Measurements from ENCODE around the gene LRRC10B. TPM values are rescaled to one million over a fixed set of nuclear protein-coding genes. Genes with fewer than 3 reads are reported as not detected.

The LRRC10B gene
- total RNA-seq, 4 donors from 2014 or later = 0.22 to 3.0 (median 0.66) TPM

DNA sequence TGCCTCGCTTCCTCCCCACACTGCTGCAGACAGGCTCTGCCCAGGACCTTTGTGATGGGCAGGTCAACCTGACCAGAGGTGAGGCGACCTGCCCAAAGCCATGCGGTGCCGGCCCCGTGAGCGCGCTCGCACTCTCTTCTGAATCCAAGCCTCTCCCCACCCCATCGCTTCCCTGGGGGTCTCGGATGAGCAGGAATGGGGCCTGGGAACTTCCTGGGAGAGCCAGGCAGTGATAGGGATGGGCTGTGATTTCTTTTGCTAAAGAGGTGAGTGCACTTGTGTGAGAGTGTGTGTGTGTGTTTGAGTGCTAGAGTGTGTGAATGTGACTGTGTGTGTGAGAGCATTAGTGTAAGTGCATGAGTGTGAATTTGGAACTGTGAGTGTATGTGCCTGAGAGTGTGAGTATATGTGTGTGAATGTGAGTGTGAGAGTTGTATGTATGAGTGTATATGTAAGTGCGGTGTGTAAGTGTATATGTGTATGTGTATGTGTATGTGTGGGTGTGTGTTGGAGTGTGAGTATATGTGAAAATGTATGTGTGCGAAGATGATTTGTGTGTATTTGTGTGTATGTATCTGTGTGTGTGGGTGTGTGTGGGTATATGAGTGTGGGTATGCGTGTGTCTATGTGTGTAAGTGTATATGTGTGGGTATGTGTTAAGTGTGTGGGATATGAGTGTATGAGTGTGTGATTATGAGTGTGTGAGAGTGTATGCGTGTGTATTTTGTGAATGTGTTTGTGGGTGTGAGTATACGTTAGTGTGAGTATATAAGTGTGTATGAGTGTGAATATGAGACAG lies 11.7 kb upstream of the LRRC10B start:
- no peaks in the 10 kb centered on the region for H3K36me3 ChIP-seq
- H3K4me1 ChIP-seq = no peaks in the 10 kb centered on the region
- no peak for TF ChIP-seq POLR2A (IDR thresholded peaks at IDR 0.05)
- TF ChIP-seq, protein P1, sequence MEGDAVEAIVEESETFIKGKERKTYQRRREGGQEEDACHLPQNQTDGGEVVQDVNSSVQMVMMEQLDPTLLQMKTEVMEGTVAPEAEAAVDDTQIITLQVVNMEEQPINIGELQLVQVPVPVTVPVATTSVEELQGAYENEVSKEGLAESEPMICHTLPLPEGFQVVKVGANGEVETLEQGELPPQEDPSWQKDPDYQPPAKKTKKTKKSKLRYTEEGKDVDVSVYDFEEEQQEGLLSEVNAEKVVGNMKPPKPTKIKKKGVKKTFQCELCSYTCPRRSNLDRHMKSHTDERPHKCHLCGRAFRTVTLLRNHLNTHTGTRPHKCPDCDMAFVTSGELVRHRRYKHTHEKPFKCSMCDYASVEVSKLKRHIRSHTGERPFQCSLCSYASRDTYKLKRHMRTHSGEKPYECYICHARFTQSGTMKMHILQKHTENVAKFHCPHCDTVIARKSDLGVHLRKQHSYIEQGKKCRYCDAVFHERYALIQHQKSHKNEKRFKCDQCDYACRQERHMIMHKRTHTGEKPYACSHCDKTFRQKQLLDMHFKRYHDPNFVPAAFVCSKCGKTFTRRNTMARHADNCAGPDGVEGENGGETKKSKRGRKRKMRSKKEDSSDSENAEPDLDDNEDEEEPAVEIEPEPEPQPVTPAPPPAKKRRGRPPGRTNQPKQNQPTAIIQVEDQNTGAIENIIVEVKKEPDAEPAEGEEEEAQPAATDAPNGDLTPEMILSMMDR (IDR thresholded peaks at IDR 0.05) = no peak
- intact Hi-C loops (cut with DNase I) = no loop called here
- H3K27me3 ChIP-seq = no peaks in the 10 kb centered on the region
- no peak overlapping the region for H3K27ac ChIP-seq
- no peak overlapping the region for H3K4me3 ChIP-seq (replicated peaks in 1 of 3)
- 91 to 92% methylated on average over 13 to 15 of the region's 15 CpGs for WGBS, 2 donors
- no peaks in the 10 kb centered on the region for H3K9me3 ChIP-seq
- no peak for DNase-seq

DNA sequence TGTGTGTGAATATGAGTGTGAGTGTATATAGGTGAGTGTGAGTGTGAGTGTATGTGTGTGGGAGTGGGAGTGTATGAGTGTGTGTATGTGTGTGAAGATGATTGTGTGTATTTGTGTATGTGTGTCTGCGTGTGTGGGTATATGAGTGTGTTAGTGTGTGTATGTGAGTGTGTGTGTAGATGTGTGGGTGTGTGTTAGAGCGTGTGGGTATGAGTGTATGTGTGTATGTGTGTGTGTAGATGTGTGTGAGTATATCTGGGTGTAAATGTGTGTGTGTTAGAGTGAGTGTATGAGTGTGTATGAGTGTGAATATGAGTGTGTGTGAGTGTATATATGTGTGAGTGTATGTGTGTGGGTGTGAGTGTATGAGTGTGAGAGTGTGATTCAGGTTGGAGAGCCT lies 11.1 kb upstream of the LRRC10B start:
- Histone ChIP-seq H3K27me3 (no peaks in the 10 kb centered on the region), H3K4me1 (no peaks in the 10 kb centered on the region), H3K4me3 (replicated peaks in 1 of 3) (no peak overlapping the region), H3K9me3 (no peaks in the 10 kb centered on the region), H3K27ac (no peak overlapping the region), H3K36me3 (no peaks in the 10 kb centered on the region)
- intact Hi-C loops (cut with DNase I) = no loop called here
- TF ChIP-seq, protein P1 (IDR thresholded peaks at IDR 0.05) = no peak
- TF ChIP-seq POLR2A (IDR thresholded peaks at IDR 0.05) = no peak
- 66 to 91% methylated on average over 2 of the region's 2 CpGs for WGBS, 2 donors
- DNase-seq = no peak

DNA sequence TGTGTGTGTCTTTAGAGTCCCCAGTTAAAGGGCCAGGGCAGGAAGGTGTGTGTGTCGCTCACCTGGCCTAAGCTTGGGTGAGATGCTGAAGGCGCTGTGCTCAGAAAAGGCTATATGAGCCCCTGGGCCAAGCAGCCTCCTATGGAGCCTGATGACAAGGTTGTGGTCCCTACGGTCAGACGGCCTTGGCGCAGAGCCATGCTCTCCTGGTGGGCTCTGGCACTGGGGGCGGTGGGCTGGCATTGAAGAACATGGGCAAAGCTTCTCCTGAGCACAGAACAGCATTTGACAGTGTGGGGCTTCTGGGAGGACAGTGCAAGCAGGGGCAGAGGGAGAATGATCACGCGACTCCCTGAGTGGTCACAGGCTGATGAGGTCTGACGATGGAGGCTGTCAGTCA lies 10.7 kb upstream of the LRRC10B start:
- H3K4me3 ChIP-seq (replicated peaks in 1 of 3) = no peak overlapping the region
- intact Hi-C loops (cut with DNase I) = no loop called here
- H3K27ac ChIP-seq = no peak overlapping the region
- no peak for DNase-seq
- H3K36me3 ChIP-seq = no peaks in the 10 kb centered on the region
- no peaks in the 10 kb centered on the region for H3K27me3 ChIP-seq
- TF ChIP-seq, protein P1 (IDR thresholded peaks at IDR 0.05) = no peak
- TF ChIP-seq POLR2A (IDR thresholded peaks at IDR 0.05) = no peak
- H3K4me1 ChIP-seq = no peaks in the 10 kb centered on the region
- no peaks in the 10 kb centered on the region for H3K9me3 ChIP-seq
- 80 to 86% methylated on average over 9 of the region's 9 CpGs for WGBS, 2 donors

DNA sequence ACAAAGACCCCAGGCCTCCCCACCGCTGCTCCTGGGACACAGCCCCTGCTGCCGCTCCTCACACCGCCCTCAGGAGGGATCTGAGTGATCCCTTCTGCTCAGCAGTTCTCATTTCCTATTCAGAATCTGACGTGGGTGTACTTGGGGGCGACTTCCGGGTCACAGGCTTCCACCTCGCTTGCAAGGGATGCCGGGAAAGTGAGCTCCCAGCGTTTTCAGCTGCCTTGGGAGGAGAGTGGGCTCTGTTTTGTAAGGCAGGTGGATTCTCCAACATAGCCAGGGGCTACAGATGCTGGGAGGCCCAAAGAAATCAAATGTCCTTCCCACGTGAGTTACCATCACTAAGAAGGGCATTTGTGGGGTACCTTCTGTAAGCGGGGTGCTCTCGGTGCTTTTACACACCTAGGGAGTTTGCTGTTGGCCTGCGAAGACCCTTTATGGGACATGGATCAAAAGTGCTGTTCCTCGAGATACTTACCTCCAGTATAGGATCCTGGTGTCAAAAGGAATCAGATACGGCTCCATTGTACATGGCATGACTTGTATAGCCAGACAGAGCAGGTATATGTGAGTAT lies 9.7 kb upstream of the LRRC10B start:
- no peaks in the 10 kb centered on the region for H3K27me3 ChIP-seq
- no peaks in the 10 kb centered on the region for H3K4me1 ChIP-seq
- H3K27ac ChIP-seq = no peak overlapping the region
- TF ChIP-seq POLR2A (IDR thresholded peaks at IDR 0.05) = no peak
- TF ChIP-seq, protein P1 (IDR thresholded peaks at IDR 0.05) = no peak
- H3K9me3 ChIP-seq = no peaks in the 10 kb centered on the region
- WGBS, 2 donors = 86 to 90% methylated on average over 11 to 14 of the region's 15 CpGs
- H3K36me3 ChIP-seq = no peaks in the 10 kb centered on the region
- no peak overlapping the region for H3K4me3 ChIP-seq (replicated peaks in 1 of 3)
- intact Hi-C loops (cut with DNase I) = no loop called here
- no peak for DNase-seq

GRCh38 chr11:61499816-61500491 lies 8.6 kb upstream of the LRRC10B start:
- no peaks in the 10 kb centered on the region for H3K4me1 ChIP-seq
- TF ChIP-seq, protein P1 (IDR thresholded peaks at IDR 0.05) = no peak
- TF ChIP-seq POLR2A (IDR thresholded peaks at IDR 0.05) = no peak
- H3K9me3 ChIP-seq = no peaks in the 10 kb centered on the region
- no peak overlapping the region for H3K4me3 ChIP-seq (replicated peaks in 1 of 3)
- no peaks in the 10 kb centered on the region for H3K27me3 ChIP-seq
- WGBS, 2 donors = 70 to 77% methylated on average over 12 of the region's 12 CpGs
- H3K27ac ChIP-seq = no peak overlapping the region
- intact Hi-C loops (cut with DNase I) = no loop called here
- H3K36me3 ChIP-seq = no peaks in the 10 kb centered on the region
- DNase-seq = no peak

All from thyroid gland (tissue), 4 donors.